GM12872 (cell line): ENCODE measurements around the gene ATP10A.

Experiments
- CTCF ChIP-seq: IDR thresholded peaks from 3 replicates; pipeline ENCODE4 v1.5.1; 2011; ENCODE audit warnings: low read depth, mild to moderate bottlenecking, low read length, moderate library complexity; ENCODE audit not compliant: insufficient read depth

The ATP10A gene

GRCh38 chr15:25892126-25892525, 29.0 kb upstream of the ATP10A start:
- TF ChIP-seq CTCF: no peak

DNA sequence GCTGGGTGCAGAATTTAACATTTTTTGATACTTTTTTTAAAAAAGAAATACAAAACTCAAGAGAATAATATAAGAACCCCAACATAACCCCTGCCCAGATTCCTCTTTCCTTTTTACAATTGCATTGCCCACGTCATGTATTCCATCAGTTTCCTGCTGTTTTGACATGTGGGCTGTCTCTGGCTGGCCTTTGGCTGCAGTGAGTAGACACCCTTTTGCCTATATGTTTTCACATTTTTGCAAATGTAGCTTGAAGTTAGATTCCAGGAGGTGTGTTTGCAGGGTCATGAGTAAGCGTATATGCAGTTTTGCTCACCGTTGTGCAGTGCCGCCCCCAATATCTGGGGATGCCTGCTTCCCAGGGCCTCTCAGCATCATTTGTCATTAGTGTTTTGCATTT, 28.0 kb upstream of the ATP10A start:
- no peak for TF ChIP-seq CTCF

- TF ChIP-seq CTCF: no peak
Measured at GRCh38 chr15:25890529-25890928, 27.4 kb upstream of the ATP10A start.

- TF ChIP-seq CTCF: no peak
Measured at GRCh38 chr15:25887870-25888269, 24.7 kb upstream of the ATP10A start.

DNA sequence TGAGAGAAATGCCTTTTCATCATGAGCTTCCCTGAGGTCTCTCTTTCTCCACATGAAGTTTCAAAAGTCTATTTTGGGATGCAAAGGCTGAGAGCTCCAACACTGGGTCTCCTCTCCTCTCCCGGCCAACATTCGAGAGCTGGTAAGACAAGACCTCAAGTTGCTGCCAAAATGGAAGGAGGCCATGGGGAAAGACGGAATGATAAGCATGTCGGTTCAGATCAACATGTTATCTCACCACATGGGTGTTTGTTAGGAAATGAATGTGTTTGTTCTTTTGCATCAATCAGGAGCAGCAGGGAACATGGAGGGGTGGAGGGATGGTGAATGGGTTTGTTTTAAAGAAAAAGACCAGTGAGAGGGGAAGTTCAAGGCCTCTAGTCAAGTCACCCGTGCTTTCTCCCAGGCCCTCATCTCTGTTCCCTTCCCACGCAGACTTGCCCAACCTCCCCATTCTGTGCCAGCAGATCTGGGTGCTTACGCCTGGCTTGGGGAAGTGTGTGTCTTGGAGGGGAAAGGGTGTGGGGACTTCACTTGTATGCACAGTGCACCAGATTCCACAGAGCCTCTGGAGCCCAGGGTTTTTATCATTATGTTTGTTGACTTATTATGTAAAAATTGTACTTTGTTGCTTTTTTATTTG, 23.5 kb upstream of the ATP10A start:
- TF ChIP-seq CTCF: no peak

GRCh38 chr15:25884370-25884769, 21.2 kb upstream of the ATP10A start:
- TF ChIP-seq CTCF: no peak

GRCh38 chr15:25883463-25884259, 20.5 kb upstream of the ATP10A start:
- TF ChIP-seq CTCF: no peak
